ENCODE measurements around the gene DOCK2. TPM values are rescaled to one million over a fixed set of nuclear protein-coding genes. Genes with fewer than 3 reads are reported as not detected.

Gene DOCK2
- total RNA-seq, 1 donor from 2014 or later: 4.2 TPM

DNA sequence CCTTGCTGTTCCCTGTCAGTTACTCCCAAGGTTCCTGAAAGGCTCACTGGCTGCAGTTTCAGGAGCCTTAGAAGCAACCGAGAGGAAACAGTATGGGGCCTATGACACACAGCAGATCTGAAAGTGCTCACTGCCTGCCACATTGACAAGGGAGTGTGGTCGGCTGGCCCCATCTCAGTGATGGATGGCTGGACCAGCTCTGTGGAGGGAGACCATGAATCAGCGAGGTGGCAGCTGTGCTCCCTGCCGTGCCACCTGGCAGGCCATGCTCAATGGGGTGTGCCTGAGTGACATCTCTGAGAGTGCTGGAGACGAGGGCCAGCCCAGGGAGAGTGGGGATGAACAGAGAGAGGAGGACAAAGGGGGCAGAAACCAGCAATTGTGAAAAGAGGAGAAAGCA lies 49.1 kb downstream of the DOCK2 start:
- Histone ChIP-seq H3K9me3 (replicated peaks) (no peaks in the 10 kb centered on the region), H3K36me3 (no peaks in the 10 kb centered on the region), H3K27me3 (ENCODE audit: low read depth) (no peaks in the 10 kb centered on the region), H3K27ac (replicated peaks) (no peak overlapping the region), H3K4me3 (no peak overlapping the region), H3K4me1 (no peaks in the 10 kb centered on the region)
- TF ChIP-seq, protein P1, sequence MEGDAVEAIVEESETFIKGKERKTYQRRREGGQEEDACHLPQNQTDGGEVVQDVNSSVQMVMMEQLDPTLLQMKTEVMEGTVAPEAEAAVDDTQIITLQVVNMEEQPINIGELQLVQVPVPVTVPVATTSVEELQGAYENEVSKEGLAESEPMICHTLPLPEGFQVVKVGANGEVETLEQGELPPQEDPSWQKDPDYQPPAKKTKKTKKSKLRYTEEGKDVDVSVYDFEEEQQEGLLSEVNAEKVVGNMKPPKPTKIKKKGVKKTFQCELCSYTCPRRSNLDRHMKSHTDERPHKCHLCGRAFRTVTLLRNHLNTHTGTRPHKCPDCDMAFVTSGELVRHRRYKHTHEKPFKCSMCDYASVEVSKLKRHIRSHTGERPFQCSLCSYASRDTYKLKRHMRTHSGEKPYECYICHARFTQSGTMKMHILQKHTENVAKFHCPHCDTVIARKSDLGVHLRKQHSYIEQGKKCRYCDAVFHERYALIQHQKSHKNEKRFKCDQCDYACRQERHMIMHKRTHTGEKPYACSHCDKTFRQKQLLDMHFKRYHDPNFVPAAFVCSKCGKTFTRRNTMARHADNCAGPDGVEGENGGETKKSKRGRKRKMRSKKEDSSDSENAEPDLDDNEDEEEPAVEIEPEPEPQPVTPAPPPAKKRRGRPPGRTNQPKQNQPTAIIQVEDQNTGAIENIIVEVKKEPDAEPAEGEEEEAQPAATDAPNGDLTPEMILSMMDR (IDR thresholded peaks at IDR 0.05; ENCODE audit: borderline replicate concordance): no peak
- intact Hi-C loops (cut with micrococcal nuclease): no loop called here
- DNase-seq: no peak

DNA sequence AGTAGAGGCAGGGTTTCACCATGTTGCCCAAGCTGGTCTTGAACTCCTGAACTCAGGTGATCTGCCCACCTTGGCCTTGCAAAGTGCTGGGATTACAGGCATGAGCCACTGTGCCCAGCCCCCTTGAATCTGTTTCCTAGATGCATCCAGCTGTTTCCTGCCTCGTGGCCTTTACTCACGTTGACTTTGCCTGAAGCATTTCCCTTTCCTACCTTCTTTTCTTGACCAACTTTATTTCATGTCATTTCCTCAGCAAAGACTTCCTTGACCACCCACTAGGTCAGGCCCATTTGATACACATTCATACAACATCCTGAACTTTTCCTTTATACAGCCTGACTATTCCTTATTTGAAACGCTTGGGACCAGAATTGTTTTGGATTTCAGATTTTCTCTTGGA lies 51.0 kb downstream of the DOCK2 start:
- Histone ChIP-seq H3K27me3 (ENCODE audit: low read depth) (no peaks in the 10 kb centered on the region), H3K4me3 (no peak overlapping the region), H3K36me3 (no peaks in the 10 kb centered on the region), H3K4me1 (no peaks in the 10 kb centered on the region), H3K9me3 (replicated peaks) (no peaks in the 10 kb centered on the region), H3K27ac (replicated peaks) (no peak overlapping the region)
- TF ChIP-seq, protein P1 (IDR thresholded peaks at IDR 0.05; ENCODE audit: borderline replicate concordance): no peak
- DNase-seq: no peak
- intact Hi-C loops (cut with micrococcal nuclease): no loop called here

DNA sequence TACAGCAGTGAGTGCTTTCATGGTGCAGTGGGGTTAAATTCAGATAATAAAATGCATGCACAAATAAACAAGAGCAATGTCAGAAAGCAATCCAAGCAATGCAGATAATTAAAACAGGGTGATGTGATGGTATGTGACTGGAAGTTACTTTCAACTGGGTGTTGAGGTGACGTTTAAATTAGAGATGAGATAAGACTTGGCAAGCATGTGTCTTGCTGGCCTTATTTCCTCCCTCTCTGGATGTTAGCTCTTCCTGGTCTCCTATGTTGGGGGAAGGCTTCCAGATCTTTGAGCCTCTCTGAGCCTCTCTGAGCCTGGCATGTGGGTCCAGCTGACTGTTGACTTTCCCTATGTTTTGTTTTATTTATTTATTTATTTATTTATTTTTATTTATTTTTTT lies 54.4 kb downstream of the DOCK2 start:
- H3K36me3 ChIP-seq: no peaks in the 10 kb centered on the region
- no peaks in the 10 kb centered on the region for H3K4me1 ChIP-seq
- intact Hi-C loops (cut with micrococcal nuclease): no loop called here

DNA sequence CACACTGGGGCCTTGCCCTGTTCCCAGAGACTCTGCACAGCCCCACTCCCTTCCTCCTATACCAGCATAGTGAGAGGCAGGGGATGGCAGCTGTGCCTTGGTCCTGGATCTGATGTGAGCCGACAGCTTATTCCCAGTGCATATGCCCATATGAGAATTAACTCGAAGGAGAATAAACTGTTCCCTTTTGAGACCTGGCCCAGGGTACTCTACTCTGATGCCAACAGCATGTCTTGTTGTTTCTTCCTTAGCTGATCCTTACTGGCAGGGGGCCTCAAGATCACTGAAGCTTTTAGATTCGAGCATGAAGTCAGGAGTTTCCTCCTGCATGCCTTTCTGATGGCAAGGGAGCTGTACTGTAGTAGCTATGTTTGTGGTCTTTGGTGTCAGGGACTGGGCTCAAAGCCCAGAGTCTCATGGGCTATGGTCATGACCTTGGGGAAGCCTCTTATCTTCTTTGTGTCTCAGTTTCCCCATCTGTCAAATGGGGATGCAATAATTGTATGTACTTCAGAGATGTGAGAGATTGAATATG lies 57.1 kb downstream of the DOCK2 start:
- H3K36me3 ChIP-seq: no peaks in the 10 kb centered on the region

More for the DNA sequence above, 54.4 kb downstream of the DOCK2 start:
- Histone ChIP-seq H3K9me3 (replicated peaks) (no peaks in the 10 kb centered on the region), H3K27me3 (ENCODE audit: low read depth) (peaks cover 2% of the 10 kb centered on the region), H3K4me3 (no peak overlapping the region), H3K27ac (replicated peaks) (no peak overlapping the region)
- DNase-seq: no peak
- TF ChIP-seq, protein P1 (IDR thresholded peaks at IDR 0.05; ENCODE audit: borderline replicate concordance): no peak

DNA sequence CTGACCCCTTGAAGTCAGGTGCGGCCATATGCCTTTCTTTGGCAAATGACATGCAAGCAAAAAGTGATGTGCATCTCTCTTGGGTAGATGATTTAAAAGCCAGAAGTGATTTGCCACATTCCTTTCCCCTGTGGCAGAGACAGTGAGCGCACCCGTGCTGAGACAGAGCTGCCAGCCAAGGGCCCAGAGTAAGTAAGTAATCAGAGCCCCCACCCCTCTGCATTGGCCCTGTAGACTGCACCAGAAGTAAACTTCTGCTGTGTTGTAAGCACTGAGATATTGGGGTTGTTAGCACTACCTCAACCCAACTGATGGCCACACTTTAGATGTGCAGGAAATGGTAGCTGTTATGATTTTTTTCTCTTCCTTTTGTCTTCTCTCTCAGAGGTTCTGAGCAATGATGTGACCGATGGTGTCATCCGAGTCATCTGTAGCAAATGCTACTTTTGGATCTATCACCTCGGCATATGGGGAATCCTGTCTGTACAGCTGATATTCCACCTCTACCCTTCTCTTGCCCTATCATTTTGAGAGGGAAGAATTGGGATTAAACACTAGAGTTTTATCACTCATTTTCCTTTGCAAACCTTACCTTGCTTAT lies 58.0 kb downstream of the DOCK2 start:
- intact Hi-C loops (cut with micrococcal nuclease): no loop called here
- no peaks in the 10 kb centered on the region for H3K4me1 ChIP-seq

More for the DNA sequence above, 57.1 kb downstream of the DOCK2 start:
- TF ChIP-seq, protein P1 (IDR thresholded peaks at IDR 0.05; ENCODE audit: borderline replicate concordance): no peak
- no peak for DNase-seq
- H3K27me3 ChIP-seq (ENCODE audit: low read depth): peaks cover 11% of the 10 kb centered on the region
- no peaks in the 10 kb centered on the region for H3K4me1 ChIP-seq
- intact Hi-C loops (cut with micrococcal nuclease): no loop called here
- no peaks in the 10 kb centered on the region for H3K9me3 ChIP-seq (replicated peaks)
- no peak overlapping the region for H3K27ac ChIP-seq (replicated peaks)
- H3K4me3 ChIP-seq: no peak overlapping the region

More for the DNA sequence above, 58.0 kb downstream of the DOCK2 start:
- TF ChIP-seq, protein P1 (IDR thresholded peaks at IDR 0.05; ENCODE audit: borderline replicate concordance): no peak
- Histone ChIP-seq H3K4me3 (no peak overlapping the region), H3K9me3 (replicated peaks) (no peaks in the 10 kb centered on the region), H3K27me3 (ENCODE audit: low read depth) (peaks cover 17% of the 10 kb centered on the region), H3K27ac (replicated peaks) (no peak overlapping the region), H3K36me3 (no peaks in the 10 kb centered on the region)
- DNase-seq: no peak

All from left ventricle myocardium inferior (tissue), 1 donor.